NK-92 treated with Interleukin-12 subunit alpha and Interleukin-12 subunit beta, amount 100 ng/mL, for 24 hours (cell line): Measurements from ENCODE around the gene ARHGAP4.

Experiments used
- DNase-seq: peaks from one replicate; lab custom pipeline; 2025; lab: John Stamatoyannopoulos, UW

ARHGAP4 gene

DNA sequence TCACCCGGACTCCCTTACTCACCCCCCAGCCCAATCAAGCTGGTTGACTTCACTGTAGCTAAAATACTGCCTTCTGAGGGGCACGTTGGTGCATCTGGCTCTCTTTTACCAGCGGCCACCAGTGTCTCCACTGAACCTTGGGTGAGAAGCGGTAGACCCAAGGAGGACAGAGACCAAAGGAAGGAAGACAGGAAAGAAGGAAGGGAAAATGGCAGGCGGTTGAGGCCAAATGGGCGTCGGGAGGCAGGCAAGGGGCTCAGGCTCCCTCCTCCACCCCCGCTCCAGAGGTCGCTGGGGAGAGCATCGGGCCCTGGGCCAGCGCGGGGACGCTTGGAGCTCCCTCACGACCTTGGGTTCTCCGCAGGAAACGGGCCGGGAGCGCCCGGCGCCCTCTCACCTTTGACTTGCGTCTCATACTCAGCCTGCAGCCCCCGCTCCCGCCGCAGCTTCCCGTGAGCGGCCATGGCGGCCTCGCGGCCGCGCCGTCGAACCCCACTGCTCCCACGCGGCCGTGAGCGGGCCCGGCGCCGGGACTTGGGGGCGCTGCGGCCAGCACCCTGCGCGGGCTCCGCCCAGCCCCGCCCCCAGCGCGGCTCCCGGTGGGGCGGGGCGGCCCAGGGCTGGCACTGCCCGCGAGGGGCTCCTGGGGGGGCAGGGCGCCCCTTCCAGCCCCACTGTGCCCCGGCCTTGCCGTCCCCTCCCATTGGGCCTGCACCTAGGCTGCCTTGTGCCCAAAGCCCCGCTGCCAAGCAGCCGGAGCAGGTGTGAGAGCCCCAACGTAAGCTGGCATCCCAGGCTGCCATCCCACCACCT lies at the start of gene ARHGAP4:
TSS of gene ARHGAP4 (minus strand) at position 526 of the 813 bp plus-strand sequence. CDS start at position 464, 62 bp downstream.
- peak; percentile 52 for DNase-seq

DNA sequence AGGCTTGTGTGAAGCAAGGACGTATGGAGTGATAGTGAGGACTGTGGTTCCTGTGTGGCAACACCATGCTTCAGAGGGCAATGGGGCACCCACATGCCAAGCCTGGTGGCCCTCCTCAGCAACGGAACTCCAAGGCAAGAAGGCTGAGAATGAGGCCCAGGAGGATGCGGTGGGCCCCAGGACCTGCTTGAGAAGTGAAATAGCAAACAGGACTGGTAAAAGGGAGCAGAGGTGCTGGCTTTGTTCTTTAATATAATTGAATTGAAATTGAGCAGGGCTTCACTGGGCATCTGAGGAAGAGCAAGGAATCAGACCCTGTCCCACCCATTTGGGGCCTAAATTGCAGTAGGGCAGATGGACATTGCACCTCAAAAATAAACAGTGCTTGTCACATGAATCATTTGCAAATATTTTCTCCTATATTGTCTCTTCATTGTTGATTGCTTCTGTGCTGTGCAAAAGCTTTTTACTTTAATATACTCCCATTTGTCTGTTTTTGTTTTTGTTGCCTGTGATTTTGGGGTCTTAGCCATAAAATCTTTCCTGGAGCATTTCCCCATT lies 48.7 kb upstream of the ARHGAP4 start:
- DNase-seq = no peak

DNA sequence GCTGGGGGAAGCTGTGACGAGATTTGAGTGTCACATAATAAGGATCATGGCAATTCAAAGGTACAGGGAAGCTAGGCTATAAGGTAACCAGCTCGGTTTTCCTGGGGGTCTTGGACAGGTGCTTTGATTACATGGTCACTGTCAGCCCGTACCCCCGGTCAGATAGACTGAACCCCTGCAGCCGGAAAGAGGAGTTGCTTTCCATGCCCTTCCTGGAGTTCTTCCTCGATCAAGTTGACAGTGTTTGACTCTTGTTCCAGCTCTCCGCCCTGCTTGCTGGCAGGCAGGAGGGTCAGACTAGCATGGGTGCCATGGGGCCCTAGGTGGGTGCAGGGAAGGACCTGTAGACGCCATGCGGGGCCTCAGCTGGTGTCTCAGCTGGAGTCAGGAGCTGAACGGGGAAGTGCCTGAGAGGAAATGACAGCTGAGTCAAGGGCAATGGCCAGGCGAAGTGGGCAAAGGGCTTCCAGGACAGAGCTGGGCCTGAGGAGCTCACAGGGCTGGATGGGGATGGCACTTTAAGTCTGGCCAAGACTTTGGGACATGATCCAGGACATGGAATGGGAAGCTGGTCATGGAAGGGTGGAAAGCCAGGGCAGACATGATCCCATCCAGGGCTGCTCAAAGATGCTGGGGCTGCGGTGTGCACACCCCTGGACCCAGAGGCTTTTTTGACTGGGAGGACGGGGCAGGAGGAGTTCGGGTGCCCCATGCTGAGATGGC lies 48.1 kb upstream of the ARHGAP4 start:
- DNase-seq = no peak

DNA sequence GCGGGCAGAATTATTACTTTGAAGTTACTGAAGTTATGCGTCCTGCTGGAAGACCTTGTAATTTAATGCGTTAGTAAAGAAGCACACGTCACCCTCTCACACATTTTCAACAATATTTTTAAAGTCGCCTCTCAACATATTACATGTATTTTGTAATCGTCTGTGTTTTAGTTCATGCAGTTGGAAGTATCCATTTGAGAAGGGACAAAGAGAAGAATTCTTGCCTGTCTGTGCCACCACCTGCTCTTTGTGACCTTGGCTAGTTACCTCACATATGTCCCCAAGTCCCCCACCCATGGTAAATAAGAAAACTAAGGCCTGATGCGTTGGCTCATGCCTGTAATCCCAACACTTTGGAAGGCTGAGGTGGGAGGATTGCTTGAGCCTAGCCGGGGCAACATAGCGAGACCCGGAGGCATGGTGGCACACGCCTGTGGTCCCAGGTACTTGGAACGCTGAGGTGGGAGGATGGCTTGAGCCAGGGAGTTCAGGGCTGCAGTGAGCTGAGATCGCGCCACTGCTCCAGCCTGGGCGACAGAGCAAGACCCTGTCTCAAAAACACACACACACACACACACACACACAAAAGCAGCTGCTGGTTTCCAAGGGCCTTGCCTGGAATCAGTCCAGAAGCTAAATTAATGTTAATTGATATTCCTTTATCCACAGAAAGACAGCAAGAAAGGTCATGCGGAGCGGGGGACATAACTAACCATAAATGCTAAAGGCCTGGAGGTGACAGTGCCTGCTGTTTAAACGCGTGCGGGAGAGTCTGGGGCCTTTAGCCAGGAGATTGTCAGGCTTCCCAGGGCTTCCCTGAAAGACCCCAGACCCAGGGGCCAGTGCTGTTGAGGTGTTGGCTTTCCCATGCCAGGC lies 47.3 kb upstream of the ARHGAP4 start:
- DNase-seq = no peak

DNA sequence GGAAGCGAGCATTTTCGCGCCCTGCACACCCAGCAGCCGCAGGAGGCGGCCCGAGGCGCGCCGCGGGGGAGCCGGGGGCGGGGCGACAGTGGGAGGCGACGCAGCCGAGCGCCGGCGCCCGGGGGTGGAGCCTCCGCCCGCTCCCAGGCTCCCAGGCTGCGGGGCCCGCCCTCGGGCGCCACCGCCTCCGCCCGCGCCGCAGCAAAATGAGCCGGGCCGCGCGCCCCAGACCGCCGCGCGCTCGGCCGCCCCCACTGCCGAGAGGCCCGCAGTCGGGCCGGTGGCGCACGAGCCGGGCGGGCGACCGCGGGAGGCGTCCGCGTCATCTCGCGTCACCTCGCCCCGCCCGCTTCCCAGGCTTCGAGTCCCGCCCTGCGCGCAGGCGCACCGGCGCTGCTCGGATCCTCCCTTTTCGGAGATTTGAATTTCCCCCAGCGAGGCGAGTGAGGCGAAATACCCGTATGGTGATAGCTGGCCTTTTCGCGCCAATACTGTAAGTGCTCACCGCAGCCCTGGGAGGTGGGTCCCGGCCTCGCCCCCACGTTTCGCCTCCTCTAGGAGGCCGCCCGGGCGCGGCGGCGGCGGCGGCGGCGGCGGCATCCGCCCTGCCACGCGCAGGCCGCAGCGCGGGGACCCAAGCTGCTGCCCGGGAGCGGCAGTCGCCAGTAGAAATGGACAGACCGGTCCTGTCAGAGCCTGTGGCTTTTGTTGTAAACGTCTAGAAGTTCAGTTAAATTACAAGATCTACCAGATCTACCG lies 46.5 kb upstream of the ARHGAP4 start, which contains the start of gene TMEM187:
TSS of gene TMEM187 (plus strand) at position 387 of the 759 bp plus-strand sequence. CDS start 9,309 bp downstream, outside the sequence.
- DNase-seq = peak; percentile 81

DNA sequence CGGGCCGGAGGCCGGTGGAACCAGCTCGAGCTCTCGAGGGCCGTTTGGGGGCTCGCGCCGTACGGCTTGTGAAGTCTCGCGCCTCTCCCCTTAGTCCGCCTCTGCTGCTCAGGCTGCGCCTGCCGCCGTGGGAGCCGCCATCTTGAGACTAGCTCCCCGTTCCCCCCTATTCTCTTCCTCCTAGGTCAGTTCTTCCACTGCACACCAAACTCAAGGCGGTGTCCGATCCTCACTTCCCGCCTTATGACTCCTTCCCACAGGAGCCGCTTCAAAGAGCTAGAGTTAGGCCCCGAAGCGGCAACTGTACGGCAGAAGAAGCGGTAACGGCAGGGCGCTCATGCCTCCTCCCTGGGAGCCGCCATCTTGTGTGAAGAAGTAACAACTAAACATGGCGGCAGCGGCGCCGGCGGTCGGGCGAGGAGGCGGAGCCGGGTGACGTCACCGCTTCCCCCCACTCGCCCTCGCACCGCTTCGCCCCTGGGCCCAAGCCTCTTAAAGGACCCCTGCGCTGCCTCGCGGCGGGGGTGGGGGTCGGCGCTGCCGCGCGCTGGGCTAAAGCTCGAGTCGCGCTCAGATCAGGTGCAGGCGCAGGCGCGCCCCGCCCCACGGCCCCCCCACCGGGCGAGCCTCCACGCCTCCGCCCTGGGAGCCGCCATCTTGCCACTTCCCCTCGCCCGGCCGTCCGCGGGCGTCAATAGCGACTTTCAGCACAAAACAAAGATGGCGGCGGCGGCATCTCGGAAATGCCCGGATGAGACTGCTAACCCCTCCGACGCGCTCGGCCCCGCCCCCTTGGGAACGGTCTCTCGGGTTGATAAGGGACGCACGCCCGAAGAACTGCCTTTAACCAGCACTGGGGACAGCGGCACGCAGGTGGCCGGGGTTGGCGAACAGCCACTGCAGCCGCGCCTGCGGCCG lies 45.6 kb upstream of the ARHGAP4 start, which contains the start of gene HCFC1:
TSS of gene HCFC1 (minus strand) at position 369 of the 918 bp plus-strand sequence. CDS start 978 bp downstream, outside the sequence.
- peak; percentile 90 for DNase-seq

DNA sequence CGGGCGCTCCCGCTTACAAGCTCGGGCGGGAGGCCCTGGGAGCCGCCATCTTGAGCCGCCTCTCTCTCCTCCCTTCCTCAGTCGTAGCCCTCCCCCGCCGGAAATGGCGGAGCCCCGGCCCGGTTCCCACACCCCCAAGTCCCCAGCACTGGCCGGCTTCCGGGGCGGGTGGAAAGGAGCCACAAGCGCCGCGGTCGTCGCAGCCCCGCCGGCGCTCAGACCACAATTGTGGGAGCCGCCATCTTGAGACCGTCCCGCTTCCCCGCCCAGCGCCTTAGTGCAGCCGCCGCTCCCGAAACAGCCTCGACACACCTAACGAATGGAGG lies 45.0 kb upstream of the ARHGAP4 start:
- DNase-seq = peak; percentile 76

DNA sequence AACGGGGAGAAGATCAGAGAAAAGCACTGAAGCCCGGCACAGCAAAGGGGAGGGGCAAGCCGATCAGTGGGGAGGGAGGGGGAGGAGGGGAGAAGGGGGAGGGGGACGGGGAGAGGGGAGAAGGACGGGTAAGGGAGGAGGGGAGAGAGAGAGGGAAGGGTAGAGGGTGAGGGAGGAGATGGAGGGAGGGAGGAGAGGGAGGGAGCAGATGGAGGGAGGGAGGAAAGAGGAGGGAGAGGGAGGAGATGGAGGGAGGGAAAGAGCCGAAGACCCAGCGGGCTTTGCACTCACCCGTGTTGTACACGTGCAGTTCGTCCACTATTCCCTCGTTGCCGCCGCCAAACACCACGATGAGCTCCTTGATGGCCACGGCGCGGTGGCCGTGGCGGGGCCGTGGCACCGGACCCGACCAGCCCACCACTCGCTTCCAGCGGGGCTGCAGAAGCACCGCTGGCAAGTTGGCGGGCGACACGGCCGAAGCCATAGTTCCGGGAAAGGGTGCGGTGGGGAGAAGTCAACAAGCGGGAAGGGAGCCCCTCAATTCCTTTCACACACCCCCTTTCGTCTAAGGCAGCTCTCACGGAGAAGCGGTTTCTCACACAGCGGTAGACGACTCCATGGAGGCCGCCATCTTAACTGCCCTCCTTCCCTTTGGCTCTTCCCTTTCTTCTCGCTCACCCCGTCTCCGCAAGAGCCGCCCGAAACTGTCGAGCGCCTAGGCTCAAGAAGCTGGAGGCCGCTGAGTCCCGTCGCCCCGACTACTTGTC lies 44.5 kb upstream of the ARHGAP4 start:
- DNase-seq = no peak

DNA sequence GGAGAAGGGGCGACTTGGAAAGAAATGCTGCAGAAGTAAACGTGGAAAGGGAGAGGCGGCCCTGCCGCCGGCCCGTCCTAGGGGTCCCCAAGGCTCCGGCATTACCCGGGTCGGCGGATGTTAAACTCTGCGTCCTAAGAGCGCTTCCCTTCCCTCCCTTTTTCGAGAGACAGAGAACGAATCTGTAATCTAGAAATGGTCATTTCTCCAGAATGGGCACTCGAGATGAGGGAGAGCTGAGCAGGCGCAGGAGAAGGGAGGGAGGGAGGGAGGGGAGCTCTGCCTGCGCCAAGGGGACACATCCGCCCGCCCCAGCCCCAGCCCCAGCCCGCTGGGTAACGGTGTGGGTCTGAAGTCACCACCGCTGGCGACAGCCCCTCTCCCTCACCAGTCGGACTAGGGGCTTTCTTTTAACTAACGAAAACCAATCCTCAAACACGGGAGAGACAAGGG lies 43.9 kb upstream of the ARHGAP4 start:
- no peak for DNase-seq

DNA sequence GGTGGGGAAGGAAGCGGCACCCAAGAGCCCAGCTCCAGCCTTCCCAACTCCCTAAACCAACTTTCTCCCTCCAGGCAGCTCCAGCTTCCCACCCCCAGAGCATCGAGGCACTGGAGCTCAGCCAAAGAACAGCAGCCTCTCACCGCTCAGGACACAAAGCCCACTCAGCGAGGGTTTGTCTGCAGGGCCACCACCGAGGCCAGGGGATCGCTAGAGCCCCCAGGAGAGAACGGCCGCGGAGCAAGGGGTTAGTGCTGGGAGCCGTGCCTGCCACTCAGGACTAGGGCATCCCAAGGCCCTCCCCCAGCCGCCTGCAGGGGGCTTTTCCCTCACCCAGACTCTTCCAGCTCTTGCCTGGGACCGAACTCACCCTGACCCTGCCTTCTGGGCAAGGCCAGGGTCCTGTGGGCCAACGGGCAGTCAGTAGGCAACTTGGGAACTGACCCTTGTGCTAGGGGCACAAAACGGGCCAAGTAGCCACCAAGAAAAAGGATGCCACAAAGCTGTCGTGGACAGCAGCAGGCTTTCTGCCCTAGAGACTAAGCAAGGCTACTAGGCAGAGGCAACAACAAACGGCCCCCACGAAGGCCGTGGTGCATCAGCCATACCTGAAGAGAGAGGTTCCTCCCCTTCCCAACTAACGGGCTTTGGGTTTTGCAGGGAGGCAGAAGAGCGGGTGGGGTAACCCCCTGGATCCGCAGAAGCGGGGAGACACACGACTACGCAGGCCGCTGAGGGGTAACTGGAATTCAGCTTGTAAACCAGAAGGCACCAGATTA lies 43.2 kb upstream of the ARHGAP4 start:
- no peak for DNase-seq

DNA sequence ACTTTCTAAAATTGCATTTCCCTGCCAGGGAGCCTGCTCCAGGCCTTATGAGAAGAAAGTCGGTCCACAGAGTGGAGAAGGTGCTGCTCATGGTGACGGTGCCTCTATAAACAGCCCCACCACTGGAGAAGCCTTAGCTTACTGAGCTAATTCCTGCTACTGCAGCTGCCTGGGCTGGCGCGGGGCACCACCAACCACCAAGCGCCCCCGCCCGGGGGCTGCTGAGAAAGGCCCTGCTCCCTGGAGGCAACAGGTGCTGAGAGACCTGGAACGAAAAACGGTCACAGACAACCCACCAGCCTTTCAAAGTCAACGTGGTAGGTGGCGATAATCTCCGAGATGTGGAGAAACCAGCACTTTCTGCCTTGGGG lies 42.7 kb upstream of the ARHGAP4 start:
- DNase-seq = no peak

DNA sequence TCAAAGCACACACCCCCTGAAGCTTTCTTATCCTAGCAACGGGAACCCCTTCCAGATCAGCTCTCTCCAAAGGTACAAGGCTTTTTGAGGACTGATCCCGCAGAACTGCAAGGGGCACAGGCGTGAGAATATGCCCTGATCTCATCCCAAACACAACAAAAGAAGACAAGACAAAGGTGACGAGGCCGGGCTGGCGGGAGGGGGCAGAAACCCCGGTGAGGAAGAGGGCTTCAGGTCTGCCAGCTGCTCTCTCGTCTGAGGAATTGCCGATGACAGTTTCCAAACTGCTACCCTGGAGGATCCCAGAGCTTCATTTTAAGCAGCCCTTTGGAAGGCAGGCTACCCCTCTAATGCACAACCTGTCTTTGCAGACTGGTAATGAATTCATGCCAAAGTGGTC lies 42.2 kb upstream of the ARHGAP4 start:
- no peak for DNase-seq

DNA sequence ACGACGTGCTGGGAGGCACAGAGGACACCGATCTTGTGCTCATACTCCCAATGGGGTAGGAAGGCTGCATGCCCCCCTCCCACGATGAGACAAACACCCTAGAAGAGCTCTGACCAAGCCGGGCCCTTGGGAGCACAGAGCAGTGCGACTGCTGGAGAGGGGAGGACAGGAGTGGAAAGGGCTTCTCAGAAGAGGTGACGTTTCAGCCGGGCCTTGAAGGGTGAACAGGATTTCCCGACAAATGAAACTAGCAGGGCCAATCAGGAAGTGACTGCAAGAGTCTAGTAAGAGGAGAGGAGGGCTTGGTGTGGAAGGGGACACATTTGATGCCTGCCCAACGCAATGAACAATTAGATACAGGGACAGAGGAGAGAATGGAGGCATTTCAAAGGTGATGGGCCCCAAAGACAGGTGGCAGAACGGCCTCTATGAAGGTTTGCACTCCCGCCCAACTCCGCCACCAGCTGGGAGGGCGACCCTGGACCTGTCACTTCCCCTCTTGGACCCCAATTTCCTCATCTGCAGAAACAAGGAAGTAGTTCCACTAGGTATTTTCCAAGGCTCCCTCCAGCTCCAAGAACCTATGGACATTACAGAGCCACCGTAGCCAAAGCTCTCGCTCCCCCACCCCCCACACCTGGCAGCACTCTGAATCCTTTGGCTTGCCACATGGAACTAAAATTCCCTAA lies 41.6 kb upstream of the ARHGAP4 start:
- DNase-seq = no peak

DNA sequence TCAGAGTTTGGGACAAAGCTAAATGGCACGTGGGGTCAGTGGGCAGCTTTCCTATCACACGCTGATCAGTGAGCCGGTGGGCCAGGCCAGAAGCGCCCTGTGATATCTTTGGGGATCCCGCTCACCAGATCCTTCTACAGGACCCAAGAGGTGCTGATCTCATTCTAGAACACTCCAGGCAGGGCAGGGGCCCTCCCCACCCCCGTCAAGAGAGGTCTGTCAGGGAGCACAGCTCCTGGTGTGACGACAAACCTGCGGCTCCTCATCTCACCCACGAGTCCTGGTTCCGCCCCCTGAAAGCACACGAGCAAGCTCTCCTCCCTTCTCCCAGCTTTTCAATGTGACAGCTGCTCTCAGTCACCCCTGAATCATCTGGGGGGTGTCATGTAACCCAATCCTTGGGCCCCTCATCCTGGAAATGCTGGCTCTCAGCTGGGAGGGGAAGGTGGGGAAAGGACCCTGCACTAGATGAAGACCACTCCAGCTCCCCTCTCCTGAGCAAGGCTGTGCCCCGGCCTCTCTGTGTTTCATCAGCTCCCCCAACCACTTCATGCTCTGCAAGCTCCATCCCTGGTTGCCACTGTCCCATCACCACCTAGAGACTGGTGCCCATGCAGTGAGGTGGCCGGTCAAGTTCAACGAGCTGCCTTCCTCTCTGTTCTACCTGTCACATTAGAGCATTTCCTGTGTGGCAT lies 40.9 kb upstream of the ARHGAP4 start:
- DNase-seq = no peak

DNA sequence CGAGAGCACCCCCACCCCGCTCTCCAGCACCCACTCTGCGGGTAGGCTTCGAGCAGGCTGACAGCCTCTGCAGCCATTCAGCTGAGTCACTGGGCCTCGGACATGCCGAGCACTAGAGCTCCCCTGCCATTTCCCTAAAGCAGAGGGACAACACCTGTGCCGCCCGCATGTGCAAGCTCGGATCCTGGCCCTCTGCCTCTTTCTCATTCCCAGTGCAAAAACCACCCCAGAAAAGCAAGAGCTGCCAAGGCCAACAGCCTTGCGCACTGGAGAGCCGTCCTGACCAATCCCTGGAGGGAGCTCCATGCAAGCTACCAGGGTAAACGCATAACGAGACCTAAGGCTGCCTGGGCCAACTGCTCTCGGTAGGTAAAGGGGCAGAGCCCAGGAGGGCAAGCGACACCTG lies 40.2 kb upstream of the ARHGAP4 start:
- DNase-seq = no peak

DNA sequence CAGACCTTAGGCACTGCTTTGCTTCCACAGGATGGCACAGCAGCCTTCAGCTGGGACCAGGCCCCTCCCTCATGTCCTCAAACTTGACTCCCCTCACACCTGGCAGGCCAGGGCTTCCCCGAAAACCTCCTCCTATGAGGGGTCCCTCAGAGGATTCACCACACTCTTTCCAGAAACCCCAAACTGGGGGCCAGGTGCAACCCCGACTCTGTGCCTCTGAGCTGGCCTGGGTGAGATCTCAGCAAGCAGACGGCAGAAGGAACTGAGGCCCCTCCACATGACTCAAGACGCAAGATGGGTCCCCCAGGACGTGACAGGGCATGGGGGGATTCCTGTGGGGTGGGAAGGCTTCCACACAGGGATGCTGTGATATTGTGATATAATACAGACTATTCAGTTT lies 39.3 kb upstream of the ARHGAP4 start:
- no peak for DNase-seq

DNA sequence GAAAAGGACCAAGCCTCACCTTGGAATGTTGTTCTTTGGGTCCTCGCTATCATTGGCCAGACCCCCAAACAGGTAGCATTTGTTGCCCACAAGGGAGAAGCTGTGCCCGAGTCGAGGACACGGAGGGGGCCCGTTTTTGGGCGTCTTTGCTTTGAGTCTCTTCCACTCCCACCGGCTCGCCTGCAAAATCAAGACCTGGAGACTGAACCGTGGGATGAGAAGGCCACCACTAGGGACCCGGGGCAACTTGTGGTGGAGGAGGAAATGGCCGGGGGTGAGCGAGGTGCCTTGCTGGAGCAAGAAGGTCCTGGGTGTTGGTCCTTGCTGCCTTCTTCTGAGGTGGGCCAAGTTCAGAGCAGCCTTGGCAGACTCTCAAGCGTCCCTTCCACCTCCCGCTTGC lies 38.0 kb upstream of the ARHGAP4 start:
- DNase-seq = no peak
